Sigmoid colon (tissue), 4 donors: ENCODE measurements around the gene C1orf174.

ENCODE experiments used
- CTCF ChIP-seq, 4 experiments: fragments of 450-650 bp in 3 of 4; fragments of 200-600 bp in 1 of 4; IDR thresholded peaks; one replicate each; pipeline ENCODE4 v1.5.1; 2016 to 2019; ENCODE audit warnings: antibody characterized with exemption in 4 of 4, mild to moderate bottlenecking in 3 of 4, moderate library complexity in 2 of 4
- EP300 ChIP-seq, 4 donors: sonication (generic); formaldehyde crosslinking; IDR thresholded peaks; one replicate each; pipeline ENCODE4 v1.6.1; 2017; ENCODE audit warnings: antibody characterized with exemption in 4 of 4
- POLR2A ChIP-seq, 2 donors: fragments of 450-650 bp; IDR thresholded peaks; one replicate each; pipeline ENCODE4 v1.6.1; 2016; ENCODE audit warnings: antibody characterized with exemption in 2 of 2, mild to moderate bottlenecking in 2 of 2, moderate library complexity in 2 of 2
- POLR2AphosphoS5 ChIP-seq, 4 donors: sonication (generic); formaldehyde crosslinking; IDR thresholded peaks; one replicate each; pipeline ENCODE4 v1.6.1; 2017; ENCODE audit warnings: antibody characterized with exemption in 4 of 4

GRCh38 chr1:3886106-3886670 is 13.9 kb downstream of the C1orf174 start:
- TF ChIP-seq EP300 (IDR thresholded peaks at IDR 0.05) (no peak), CTCF (IDR thresholded peaks at IDR 0.05) (no peak), POLR2A (IDR thresholded peaks at IDR 0.05) (no peak), POLR2AphosphoS5 (IDR thresholded peaks at IDR 0.05) (no peak)
